Measurements from ENCODE around the gene ATXN7L1.
A peak's percentile ranks its signal among the peaks of the same experiment; 100 is the strongest.
"Not testable (repeated sequence)": the region's sequence is repeated elsewhere in the genome, so short reads cannot be mapped to it uniquely, and the experiment has no call there.

The ATXN7L1 gene

GRCh38 chr7:105790996-105791395 lies 85.4 kb downstream of the ATXN7L1 start:
- WGBS, 2 donors (ENCODE audit: extremely low coverage in 2 of 2, insufficient read length in 2 of 2, insufficient replicate concordance in 1 of 2): no CpG with 5 or more reads among the region's 3 CpGs
- no peak overlapping the region for H2AFZ ChIP-seq (ENCODE audit: low read length)
- peak overlapping the region; percentile 53 for H3K18ac ChIP-seq (ENCODE audit: low read length)
- no peak overlapping the region for H2AK5ac ChIP-seq (ENCODE audit: low read depth, low read length)
- no peaks in the 10 kb centered on the region for H3K27me3 ChIP-seq (ENCODE audit: control insufficient read depth in 3 of 3, insufficient read depth in 3 of 3, low read depth in 1 of 3, low read length in 3 of 3)
- H4K8ac ChIP-seq (ENCODE audit: low read depth, low read length): no peak overlapping the region
- H2BK120ac ChIP-seq (ENCODE audit: low read depth, low read length): no peak overlapping the region
- peaks cover 0 to 5% of the 10 kb centered on the region in 2 donors for H3K4me1 ChIP-seq (ENCODE audit: control insufficient read depth in 2 of 2, insufficient read depth in 1 of 2, low read depth in 1 of 2, low read length in 2 of 2)
- H2BK5ac ChIP-seq (ENCODE audit: low read length): no peak overlapping the region
- H3K4me3 ChIP-seq (ENCODE audit: low read length in 2 of 2): no peak overlapping the region
- H2BK12ac ChIP-seq (ENCODE audit: low read length): no peak overlapping the region
- H3K23ac ChIP-seq (ENCODE audit: low read depth, low read length, poor library complexity): no peak overlapping the region
- no peaks in the 10 kb centered on the region for H3K79me1 ChIP-seq (ENCODE audit: low read depth, low read length)
- no peak overlapping the region for H3K14ac ChIP-seq (ENCODE audit: low read length)
- peaks cover 0 to 7% of the 10 kb centered on the region in 2 donors for H3K36me3 ChIP-seq (replicated peaks in 1 of 2; ENCODE audit: control insufficient read depth in 2 of 2, insufficient read depth in 2 of 2, low read length in 2 of 2)
- no peak overlapping the region for H3K27ac ChIP-seq (replicated peaks; ENCODE audit: low read length)
- no peak overlapping the region for H3K4me2 ChIP-seq (ENCODE audit: insufficient read depth, low read length, poor library complexity, severe bottlenecking)
- DNase-seq (ENCODE audit: low spot score): no peak
- no peaks in the 10 kb centered on the region for H3K9me3 ChIP-seq (replicated peaks in 1 of 2; ENCODE audit: control insufficient read depth in 2 of 2, insufficient read depth in 1 of 2, low read depth in 1 of 2, low read length in 2 of 2)
- no peak overlapping the region for H3K9ac ChIP-seq (ENCODE audit: low read depth, low read length, poor library complexity)
- H4K91ac ChIP-seq (ENCODE audit: low read depth, low read length, poor library complexity): no peak overlapping the region
- no peak overlapping the region for H2BK15ac ChIP-seq (ENCODE audit: low read length)
- H3K4ac ChIP-seq (ENCODE audit: low read length): no peak overlapping the region

- H3K9ac ChIP-seq (ENCODE audit: low read depth, low read length, poor library complexity); H2BK12ac ChIP-seq (ENCODE audit: low read length); H3K14ac ChIP-seq (ENCODE audit: low read length); H2AK5ac ChIP-seq (ENCODE audit: low read depth, low read length); H4K91ac ChIP-seq (ENCODE audit: low read depth, low read length, poor library complexity); H3K18ac ChIP-seq (ENCODE audit: low read length); H3K4me2 ChIP-seq (ENCODE audit: insufficient read depth, low read length, poor library complexity, severe bottlenecking); H3K27me3 ChIP-seq (ENCODE audit: control insufficient read depth in 3 of 3, insufficient read depth in 3 of 3, low read depth in 1 of 3, low read length in 3 of 3); H3K23ac ChIP-seq (ENCODE audit: low read depth, low read length, poor library complexity); H2AFZ ChIP-seq (ENCODE audit: low read length); H4K8ac ChIP-seq (ENCODE audit: low read depth, low read length); DNase-seq (ENCODE audit: low spot score); H3K4me3 ChIP-seq (ENCODE audit: low read length in 2 of 2); H3K27ac ChIP-seq (replicated peaks; ENCODE audit: low read length); H2BK120ac ChIP-seq (ENCODE audit: low read depth, low read length); H2BK5ac ChIP-seq (ENCODE audit: low read length); H3K36me3 ChIP-seq (replicated peaks in 1 of 2; ENCODE audit: control insufficient read depth in 2 of 2, insufficient read depth in 2 of 2, low read length in 2 of 2); H3K4me1 ChIP-seq (ENCODE audit: control insufficient read depth in 2 of 2, insufficient read depth in 1 of 2, low read depth in 1 of 2, low read length in 2 of 2); H2BK15ac ChIP-seq (ENCODE audit: low read length); H3K79me1 ChIP-seq (ENCODE audit: low read depth, low read length); H3K9me3 ChIP-seq (replicated peaks in 1 of 2; ENCODE audit: control insufficient read depth in 2 of 2, insufficient read depth in 1 of 2, low read depth in 1 of 2, low read length in 2 of 2); H3K4ac ChIP-seq (ENCODE audit: low read length): not testable (repeated sequence)
- no CpG with 5 or more reads among the region's 2 CpGs for WGBS, 2 donors (ENCODE audit: extremely low coverage in 2 of 2, insufficient read length in 2 of 2, insufficient replicate concordance in 1 of 2)
These were observed 85.9 kb downstream of the ATXN7L1 start for GRCh38 chr7:105790452-105790851.

GRCh38 chr7:105788816-105789349 lies 87.5 kb downstream of the ATXN7L1 start:
- Histone ChIP-seq H2BK120ac (ENCODE audit: low read depth, low read length) (no peak overlapping the region), H2BK15ac (ENCODE audit: low read length) (no peak overlapping the region), H3K14ac (ENCODE audit: low read length) (no peak overlapping the region), H3K4me3 (ENCODE audit: low read length in 2 of 2) (no peak overlapping the region), H4K8ac (ENCODE audit: low read depth, low read length) (no peak overlapping the region), H2AK5ac (ENCODE audit: low read depth, low read length) (no peak overlapping the region), H3K4ac (ENCODE audit: low read length) (no peak overlapping the region), H3K4me1 (ENCODE audit: control insufficient read depth in 2 of 2, insufficient read depth in 1 of 2, low read depth in 1 of 2, low read length in 2 of 2) (peaks cover 0 to 5% of the 10 kb centered on the region in 2 donors), H3K79me1 (ENCODE audit: low read depth, low read length) (no peaks in the 10 kb centered on the region), H2BK12ac (ENCODE audit: low read length) (no peak overlapping the region), H3K9ac (ENCODE audit: low read depth, low read length, poor library complexity) (no peak overlapping the region), H3K36me3 (replicated peaks in 1 of 2; ENCODE audit: control insufficient read depth in 2 of 2, insufficient read depth in 2 of 2, low read length in 2 of 2) (peaks cover 0 to 7% of the 10 kb centered on the region in 2 donors), H3K9me3 (replicated peaks in 1 of 2; ENCODE audit: control insufficient read depth in 2 of 2, insufficient read depth in 1 of 2, low read depth in 1 of 2, low read length in 2 of 2) (no peaks in the 10 kb centered on the region), H3K27ac (replicated peaks; ENCODE audit: low read length) (no peak overlapping the region), H3K18ac (ENCODE audit: low read length) (no peak overlapping the region), H3K27me3 (ENCODE audit: control insufficient read depth in 3 of 3, insufficient read depth in 3 of 3, low read depth in 1 of 3, low read length in 3 of 3) (no peaks in the 10 kb centered on the region), H2BK5ac (ENCODE audit: low read length) (no peak overlapping the region), H3K4me2 (ENCODE audit: insufficient read depth, low read length, poor library complexity, severe bottlenecking) (no peak overlapping the region), H3K23ac (ENCODE audit: low read depth, low read length, poor library complexity) (no peak overlapping the region), H4K91ac (ENCODE audit: low read depth, low read length, poor library complexity) (no peak overlapping the region), H2AFZ (ENCODE audit: low read length) (no peak overlapping the region)
- no CpG with 5 or more reads among the region's 8 CpGs for WGBS, 2 donors (ENCODE audit: extremely low coverage in 2 of 2, insufficient read length in 2 of 2, insufficient replicate concordance in 1 of 2)
- no peak for DNase-seq (ENCODE audit: low spot score)

- H3K4me1 ChIP-seq (ENCODE audit: control insufficient read depth in 2 of 2, insufficient read depth in 1 of 2, low read depth in 1 of 2, low read length in 2 of 2): peaks cover 0 to 5% of the 10 kb centered on the region in 2 donors
- H3K27me3 ChIP-seq (ENCODE audit: control insufficient read depth in 3 of 3, insufficient read depth in 3 of 3, low read depth in 1 of 3, low read length in 3 of 3): no peaks in the 10 kb centered on the region
- no peak overlapping the region for H3K4ac ChIP-seq (ENCODE audit: low read length)
- no peak overlapping the region for H2AFZ ChIP-seq (ENCODE audit: low read length)
- H3K27ac ChIP-seq (replicated peaks; ENCODE audit: low read length): no peak overlapping the region
- H3K4me3 ChIP-seq (ENCODE audit: low read length in 2 of 2): no peak overlapping the region
- H3K23ac ChIP-seq (ENCODE audit: low read depth, low read length, poor library complexity): no peak overlapping the region
- H2BK15ac ChIP-seq (ENCODE audit: low read length): no peak overlapping the region
- no peak for DNase-seq (ENCODE audit: low spot score)
- H3K9me3 ChIP-seq (replicated peaks in 1 of 2; ENCODE audit: control insufficient read depth in 2 of 2, insufficient read depth in 1 of 2, low read depth in 1 of 2, low read length in 2 of 2): no peaks in the 10 kb centered on the region
- no peak overlapping the region for H4K8ac ChIP-seq (ENCODE audit: low read depth, low read length)
- no peak overlapping the region for H2BK5ac ChIP-seq (ENCODE audit: low read length)
- WGBS, 2 donors (ENCODE audit: extremely low coverage in 2 of 2, insufficient read length in 2 of 2, insufficient replicate concordance in 1 of 2): no CpG with 5 or more reads among the region's 15 CpGs
- no peak overlapping the region for H2AK5ac ChIP-seq (ENCODE audit: low read depth, low read length)
- H4K91ac ChIP-seq (ENCODE audit: low read depth, low read length, poor library complexity): no peak overlapping the region
- no peak overlapping the region for H3K14ac ChIP-seq (ENCODE audit: low read length)
- H3K36me3 ChIP-seq (replicated peaks in 1 of 2; ENCODE audit: control insufficient read depth in 2 of 2, insufficient read depth in 2 of 2, low read length in 2 of 2): peaks cover 0 to 7% of the 10 kb centered on the region in 2 donors
- no peak overlapping the region for H2BK120ac ChIP-seq (ENCODE audit: low read depth, low read length)
- no peak overlapping the region for H3K18ac ChIP-seq (ENCODE audit: low read length)
- H2BK12ac ChIP-seq (ENCODE audit: low read length): no peak overlapping the region
- no peak overlapping the region for H3K9ac ChIP-seq (ENCODE audit: low read depth, low read length, poor library complexity)
- no peaks in the 10 kb centered on the region for H3K79me1 ChIP-seq (ENCODE audit: low read depth, low read length)
- H3K4me2 ChIP-seq (ENCODE audit: insufficient read depth, low read length, poor library complexity, severe bottlenecking): no peak overlapping the region
These were observed 88.0 kb downstream of the ATXN7L1 start for GRCh38 chr7:105788356-105788755.

Measured in neuronal stem cell (in vitro differentiated cells).